GOT3 (cell line): ENCODE data around the gene DOCK3.
"Not testable (repeated sequence)": the region's sequence is repeated elsewhere in the genome, so short reads cannot be mapped to it uniquely, and the experiment has no call there.

Experiments used
- DNase-seq: peaks from one replicate; lab custom pipeline; 2025; ENCODE audit warnings: mixed read lengths; lab: John Stamatoyannopoulos, UW

The DOCK3 gene

DNA sequence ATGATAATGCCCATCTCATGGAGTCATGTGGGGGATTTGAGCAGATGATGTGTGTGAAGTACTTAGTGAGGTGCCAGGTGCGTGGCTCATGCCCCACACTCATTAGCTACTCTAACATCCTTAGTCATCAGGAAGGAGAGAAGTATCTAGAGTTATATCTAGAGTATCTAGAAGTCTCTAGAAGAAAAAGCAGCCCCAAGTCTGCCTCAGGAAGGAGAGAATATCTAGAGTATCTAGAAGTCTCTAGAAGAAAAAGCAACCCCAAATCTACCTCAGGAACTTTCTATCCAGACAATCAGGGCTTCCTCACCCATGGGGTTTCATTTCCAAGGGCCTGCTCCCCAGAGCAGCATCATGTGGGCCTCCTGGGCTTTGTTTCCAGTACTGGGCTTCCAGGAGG is 24.7 kb upstream of the DOCK3 start:
- DNase-seq: no peak

DNA sequence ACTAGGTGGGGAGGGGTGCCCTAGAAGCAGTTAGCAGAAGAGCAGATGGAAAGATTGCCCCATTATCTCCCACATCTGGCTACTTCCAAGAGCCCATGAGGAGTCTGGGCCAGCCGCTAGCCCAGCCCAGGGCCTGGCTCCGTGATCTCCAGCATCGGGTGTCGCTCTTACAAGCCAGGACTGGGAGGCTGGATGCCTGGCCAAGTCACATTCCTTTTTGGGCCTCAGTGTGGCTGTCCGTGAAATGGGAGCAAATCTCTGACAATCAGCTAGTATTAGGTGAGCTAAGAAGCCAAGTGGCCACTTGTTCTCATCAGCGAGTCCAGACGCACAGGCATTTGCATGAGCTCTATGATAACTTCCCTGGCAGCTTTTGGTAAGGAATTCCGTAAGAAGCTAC is 23.3 kb upstream of the DOCK3 start:
- no peak for DNase-seq

GRCh38 chr3:50651920-50652529 is 22.7 kb upstream of the DOCK3 start:
- no peak for DNase-seq

GRCh38 chr3:50652709-50653108 is 22.0 kb upstream of the DOCK3 start:
- no peak for DNase-seq

- no peak for DNase-seq
Measured at GRCh38 chr3:50653937-50654595, 20.7 kb upstream of the DOCK3 start.

DNA sequence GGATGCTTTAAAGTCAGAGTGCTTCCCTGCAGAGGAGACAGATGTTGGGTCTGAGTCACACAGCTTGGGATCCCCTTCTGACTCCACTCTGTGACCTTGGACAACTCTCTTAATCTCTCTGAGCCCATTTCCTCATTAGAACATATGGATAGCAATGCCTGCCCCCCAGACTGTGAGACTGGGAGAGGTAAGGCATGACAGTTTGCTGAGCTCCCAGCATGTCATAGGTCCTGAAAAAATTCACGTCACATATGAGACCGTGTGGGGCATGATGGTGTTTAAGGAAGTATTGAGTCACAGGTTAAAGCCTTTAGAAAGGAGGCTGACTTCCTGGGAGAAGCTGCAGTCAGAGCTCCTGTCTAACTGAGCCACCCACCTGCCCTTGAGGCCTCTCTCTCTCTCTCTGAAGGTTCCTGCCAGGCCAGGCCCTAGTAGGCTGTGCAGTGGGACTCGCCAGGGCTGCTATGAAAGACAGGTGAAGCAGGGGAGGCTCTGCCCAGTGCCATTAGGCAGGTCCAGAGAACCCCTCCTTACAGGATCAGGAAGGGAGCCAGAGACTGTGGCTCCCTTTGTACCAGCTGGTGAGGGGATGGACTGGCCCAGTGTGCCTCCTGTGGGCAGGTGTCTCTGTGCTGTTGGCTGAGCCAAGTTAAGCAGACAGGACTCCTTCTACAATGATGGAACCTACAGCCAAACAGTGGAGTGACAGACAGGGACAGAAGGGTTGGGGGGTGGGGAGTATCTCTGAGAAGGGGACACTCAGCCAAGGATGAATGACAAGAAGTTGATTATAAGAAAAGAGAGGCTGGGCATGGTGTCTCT is 19.5 kb upstream of the DOCK3 start:
- DNase-seq: no peak

GRCh38 chr3:50656417-50657195 is 18.1 kb upstream of the DOCK3 start:
- no peak for DNase-seq

GRCh38 chr3:50657407-50657806 is 17.3 kb upstream of the DOCK3 start:
- DNase-seq: no peak

GRCh38 chr3:50657816-50658215 is 16.9 kb upstream of the DOCK3 start:
- no peak for DNase-seq

DNA sequence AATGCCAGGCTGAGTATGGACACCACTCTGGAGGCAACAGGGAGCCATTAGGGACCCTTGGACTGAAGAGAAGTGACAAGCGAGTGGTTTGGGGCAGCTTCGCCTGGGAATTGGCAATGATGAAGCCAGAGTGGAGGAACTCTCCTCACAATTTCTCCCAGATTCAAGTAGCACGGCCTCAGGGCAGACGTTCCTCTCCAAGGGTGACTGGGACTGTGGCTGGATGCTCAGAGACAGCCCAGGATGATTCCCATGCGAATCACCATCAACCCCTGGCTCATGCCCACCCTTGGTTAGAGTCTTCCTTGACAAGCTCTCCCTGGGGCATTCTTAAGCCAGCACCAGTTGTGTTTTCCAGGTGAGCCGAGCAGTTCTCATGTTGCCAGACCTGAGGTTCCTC is 16.3 kb upstream of the DOCK3 start:
- DNase-seq: no peak

DNA sequence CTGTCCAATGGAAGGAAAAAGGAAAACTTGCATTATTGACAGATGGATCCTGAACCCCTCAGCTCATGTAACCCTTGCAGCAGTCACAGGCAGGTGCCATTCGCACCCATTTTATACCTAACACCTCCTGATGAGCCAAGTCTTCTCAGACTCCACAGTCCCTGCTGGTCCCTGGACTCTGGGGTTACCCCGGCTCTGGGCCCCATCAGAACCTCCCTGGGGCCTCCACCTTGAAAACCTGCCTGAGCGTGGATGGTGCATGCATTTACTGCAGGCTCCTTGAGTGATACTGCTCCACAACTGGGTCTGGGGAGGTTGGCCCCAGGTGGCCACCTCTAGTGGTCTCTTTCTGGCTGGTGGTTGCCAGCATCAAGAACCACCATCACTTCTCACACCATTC is 15.9 kb upstream of the DOCK3 start:
- no peak for DNase-seq

DNA sequence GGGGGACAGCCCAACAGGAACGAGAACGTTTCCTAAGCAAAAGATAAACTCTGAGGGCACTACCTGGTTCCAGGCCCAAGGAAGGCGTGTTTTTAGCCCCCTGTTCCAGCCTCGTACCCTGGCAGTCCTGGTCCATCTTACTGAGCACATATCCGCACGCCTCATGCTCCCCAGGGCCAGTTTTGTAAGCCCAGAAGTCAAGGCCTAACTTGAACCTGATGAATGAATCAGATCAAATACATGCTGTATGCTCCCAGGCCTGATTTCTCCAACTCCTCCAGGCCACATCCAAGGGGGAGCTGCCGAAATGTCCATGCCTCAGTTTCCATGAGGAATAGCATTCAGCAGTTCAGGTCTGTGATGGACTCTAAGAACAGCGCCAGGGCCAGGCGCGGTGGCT is 14.3 kb upstream of the DOCK3 start:
- DNase-seq: no peak

DNA sequence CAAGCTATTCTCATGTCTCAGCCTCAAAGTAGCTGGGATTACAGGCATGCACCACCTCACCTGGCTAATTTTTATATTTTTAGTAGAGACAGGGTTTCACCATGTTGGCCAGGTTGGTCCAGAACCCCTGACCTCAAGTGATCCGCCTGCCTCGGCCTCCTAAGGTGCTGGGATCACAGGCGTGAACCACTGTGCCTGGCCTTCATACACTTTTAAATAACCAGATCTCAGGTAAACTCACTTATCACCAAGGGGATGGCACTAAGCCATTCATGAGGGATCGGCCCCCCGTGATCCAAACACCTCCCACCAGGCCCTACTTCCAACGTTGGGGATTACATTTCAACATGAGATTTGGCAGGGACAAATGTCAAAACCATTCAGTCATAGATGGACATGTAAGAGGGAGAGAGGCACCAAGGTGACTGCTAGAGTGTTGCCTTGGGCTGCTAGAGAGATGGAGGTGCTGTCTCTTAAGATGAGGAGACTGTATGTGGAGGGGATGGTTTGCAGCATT is 13.3 kb upstream of the DOCK3 start:
- DNase-seq: no peak

- no peak for DNase-seq
Measured at GRCh38 chr3:50662408-50662807, 12.3 kb upstream of the DOCK3 start.

DNA sequence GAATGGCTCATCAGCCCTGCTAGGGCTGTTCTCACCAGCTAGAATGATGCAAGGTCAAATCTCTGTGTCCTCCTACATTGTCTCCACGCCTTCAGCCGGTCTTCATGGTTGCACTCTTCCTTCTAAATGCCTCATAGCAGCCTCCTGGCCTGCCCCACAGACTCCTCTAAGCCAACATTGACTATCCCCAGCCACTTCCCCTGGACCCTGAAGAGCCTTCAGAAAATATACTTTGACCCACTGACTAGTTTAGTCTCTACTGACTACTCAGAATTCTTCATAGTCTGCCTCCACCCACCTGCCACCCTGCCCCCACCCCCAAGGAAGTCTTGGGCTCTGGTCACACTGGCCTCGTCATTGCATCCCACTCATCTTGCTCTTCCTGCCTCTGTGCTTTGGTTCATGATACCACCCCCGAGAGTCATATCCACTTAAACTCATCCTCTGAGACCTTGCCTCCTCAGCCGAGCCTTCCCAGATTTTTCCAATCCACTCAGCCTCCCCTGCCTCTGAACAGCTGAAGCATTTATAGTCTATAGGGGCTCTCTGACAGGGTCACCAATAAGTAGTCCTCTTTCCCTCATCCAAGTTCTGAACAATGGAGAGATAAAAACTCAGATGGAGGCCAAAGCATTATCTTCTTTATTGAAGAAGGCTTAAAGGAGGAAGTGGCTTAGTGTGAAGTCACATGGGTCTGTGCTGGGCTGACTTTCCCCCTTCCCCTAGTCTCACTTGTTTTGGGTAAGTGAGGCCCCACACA is 9.5 kb upstream of the DOCK3 start:
- DNase-seq: no peak

DNA sequence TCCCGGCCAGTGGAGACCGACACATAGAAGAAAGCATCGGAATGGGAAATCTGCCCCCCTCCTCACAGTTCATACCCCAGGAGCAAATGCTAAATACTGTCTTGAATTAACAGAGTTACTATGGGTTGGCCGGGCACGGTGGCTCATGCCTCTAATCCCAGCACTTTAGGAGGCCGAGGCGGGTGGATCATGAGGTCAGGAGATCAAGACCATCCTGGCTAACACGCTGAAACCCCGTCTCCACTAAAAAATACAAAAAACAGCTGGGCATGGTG is 8.9 kb upstream of the DOCK3 start:
- DNase-seq: not testable (repeated sequence)

DNA sequence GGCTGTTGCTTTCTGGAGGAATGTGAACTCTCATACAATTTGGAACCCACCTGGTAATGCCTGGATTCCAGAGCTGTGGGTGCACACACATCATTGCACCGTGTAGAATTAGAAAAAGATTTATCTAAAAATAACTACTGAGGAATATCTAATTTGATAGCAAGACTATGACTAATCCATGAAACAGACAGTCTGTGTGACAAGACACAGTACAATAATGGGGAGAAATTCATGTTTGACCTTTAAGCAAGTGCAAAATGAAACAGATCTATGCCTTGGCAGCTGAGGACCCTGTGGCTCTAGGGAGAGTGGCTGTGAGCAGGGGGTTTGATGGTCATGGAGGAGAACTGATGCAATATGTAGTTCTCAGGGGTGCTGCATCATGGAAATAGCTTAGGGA is 7.9 kb upstream of the DOCK3 start:
- DNase-seq: no peak

DNA sequence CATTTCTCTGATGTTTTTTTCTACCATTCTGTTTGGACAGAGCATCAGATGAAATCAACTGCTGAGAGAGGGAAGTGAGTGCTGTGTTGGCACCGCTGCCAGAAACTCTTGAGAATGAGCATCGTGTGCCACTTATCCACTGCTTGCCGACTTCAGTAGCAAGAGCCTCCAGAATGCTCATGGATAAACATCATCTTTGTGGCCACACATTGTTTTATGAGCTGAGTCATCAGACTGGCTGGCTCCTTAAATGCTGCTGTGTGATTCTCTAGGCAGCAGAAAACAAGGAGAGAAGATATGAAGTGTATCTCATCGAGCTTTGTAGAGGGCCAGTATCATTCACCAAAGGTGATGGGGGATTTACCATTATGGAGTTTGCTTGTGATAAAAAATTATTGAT is 3.4 kb upstream of the DOCK3 start:
- DNase-seq: peak; percentile 36

GRCh38 chr3:50672656-50673055 is 2.1 kb upstream of the DOCK3 start:
- DNase-seq: no peak

GRCh38 chr3:50673931-50674330 is 796 bp upstream of the DOCK3 start:
- DNase-seq: no peak

- no peak for DNase-seq
Measured at GRCh38 chr3:50675179-50676030, 678 bp downstream of the DOCK3 start.
